Heart right ventricle (tissue), 16 donors: ENCODE data around the gene TUBGCP3. TPM values are rescaled to one million over a fixed set of nuclear protein-coding genes. Genes with fewer than 3 reads are reported as not detected.

Experiments
- ATAC-seq, 8 donors: fragments of 200-7000 bp; cut with Tn5 transposase; one replicate each; pipeline ENCODE4 v1.9.1; 2020; ENCODE audit warnings: mild to moderate bottlenecking in 8 of 8, moderate library complexity in 8 of 8, moderate number of reproducible peaks in 1 of 8
- DNase-seq, 2 donors: peaks; one replicate each; pipeline ENCODE4 v3.0.0-alpha.2; 2020
- H3K27ac ChIP-seq, 10 donors: fragments of 200-600 bp; sonication (generic) in 2 of 10; one replicate each; pipeline versions ENCODE4 v1.5.0 to v1.8.0; 2020 to 2022; ENCODE audit warnings: mild to moderate bottlenecking in 3 of 10
- H3K27me3 ChIP-seq, 7 donors: fragments of 200-600 bp; one replicate each; pipeline ENCODE4 v1.8.0; 2021 to 2022; ENCODE audit warnings: mild to moderate bottlenecking in 2 of 7
- H3K36me3 ChIP-seq, 9 donors: fragments of 200-600 bp; sonication (generic) in 1 of 9; one replicate each; pipeline versions ENCODE4 v1.5.0 to v1.8.0; 2020 to 2022; ENCODE audit warnings: mild to moderate bottlenecking in 2 of 9
- H3K4me1 ChIP-seq, 9 donors: fragments of 200-600 bp; sonication (generic) in 1 of 9; one replicate each; pipeline versions ENCODE4 v1.5.0 to v1.8.0; 2020 to 2022; ENCODE audit warnings: mild to moderate bottlenecking in 4 of 9
- H3K4me3 ChIP-seq, 10 donors: fragments of 200-600 bp; sonication (generic) in 2 of 10; one replicate each; pipeline versions ENCODE4 v1.5.0 to v1.8.0; 2020 to 2022; ENCODE audit warnings: mild to moderate bottlenecking in 7 of 10, moderate library complexity in 2 of 10
- H3K9me3 ChIP-seq, 11 donors: fragments of 200-600 bp in 10 of 11; sonication (generic) in 2 of 11; one replicate each; pipeline versions ENCODE4 v1.5.0 to v1.8.0; 2013 to 2022; ENCODE audit warnings: mild to moderate bottlenecking in 2 of 11, control low read depth in 1 of 11, moderate library complexity in 1 of 11
- WGBS, 2 donors: extraction: QIAGEN DNeasy Blood & Tissue Kit; methylation state at CpG; one replicate each; pipeline ENCODE4 v1.1.7; 2013; ENCODE audit warnings: inconsistent platforms in 1 of 2; 5-methylcytosine and 5-hydroxymethylcytosine counted together
- intact Hi-C, 10 donors: fragments of 100-400 bp; cut with DNase I; formaldehyde crosslinking; loops; one replicate each; pipeline versions ENCODE4 v1.11.1 to v1.14.2; 2022
- polyA plus RNA-seq, 2 donors: library from polyadenylated mRNA; stranded (reverse); fragments of 200-250 nt; gene quantifications; one replicate each; pipeline ENCODE4 v1.2.3, GENCODE V29; 2013
- total RNA-seq, 10 donors: library from RNA; stranded (reverse); fragmentation: NEBNext Ultra II Directional in 3 of 10; extraction: Animal tissue kit (Norgen Biotek cat#: 25700) in 3 of 10; gene quantifications; one replicate each; pipeline versions ENCODE4 v1.2.1 to v1.2.4, GENCODE V29; 2021 to 2023
- TF ChIP-seq, protein P1 (sequence below), 9 donors: fragments of 200-600 bp; sonication (generic) in 2 of 9; IDR thresholded peaks; one replicate each; pipeline versions ENCODE4 v1.5.0 to v1.8.0; 2021 to 2022; ENCODE audit warnings: antibody characterized with exemption in 9 of 9, mild to moderate bottlenecking in 5 of 9, moderate library complexity in 1 of 9
- donor health status: Arrhythmogenic right ventricular cardiomyopathy.
- donor health status: ischemic (EF 13 %, LVEDD 7.1; RV severe dilation, severe dysfunction).
- donor health status: healthy with polysubstance abuse.
- donor health status: DM: no; HTN: yes; CAD: no.
- donor health status: DM: no; HTN: no; CAD: no.
- donor health status: ischemic (EF 25% LVEDD 6.9; RV normal size, moderate dysfunction).
- donor health status: ischemic (EF 25% LVEDD 5.7; RV mildly dilated, moderate dysfunction).
- donor health status: healthy.
- donor health status: DM: yes; HTN: yes; CAD: no.
- donor health status: Ischemic cardiomyopathy.
- donor health status: ischemic (EF 35%, LVEDD 5.7; RV mildly dilated, moderate dysfunction).
- donor health status: nonischemic (EF 11% LVEDD 7.7; RV severe dilation, severe dysfunction).
- donor health status: DM: yes; HTN: yes; CAD: no.
- donor health status: PGD.
- donor health status: ischemic (EF 29% LVEDD 5.4; RV normal size, mild dysfunction).
- donor health status: nonischemic (EF 23%, LVEDD 6.1; RV moderate dilation, normal function).

Gene TUBGCP3
- total and polyA plus RNA-seq, 12 donors, result 10.6 to 25.8 (median 17.7) TPM

DNA sequence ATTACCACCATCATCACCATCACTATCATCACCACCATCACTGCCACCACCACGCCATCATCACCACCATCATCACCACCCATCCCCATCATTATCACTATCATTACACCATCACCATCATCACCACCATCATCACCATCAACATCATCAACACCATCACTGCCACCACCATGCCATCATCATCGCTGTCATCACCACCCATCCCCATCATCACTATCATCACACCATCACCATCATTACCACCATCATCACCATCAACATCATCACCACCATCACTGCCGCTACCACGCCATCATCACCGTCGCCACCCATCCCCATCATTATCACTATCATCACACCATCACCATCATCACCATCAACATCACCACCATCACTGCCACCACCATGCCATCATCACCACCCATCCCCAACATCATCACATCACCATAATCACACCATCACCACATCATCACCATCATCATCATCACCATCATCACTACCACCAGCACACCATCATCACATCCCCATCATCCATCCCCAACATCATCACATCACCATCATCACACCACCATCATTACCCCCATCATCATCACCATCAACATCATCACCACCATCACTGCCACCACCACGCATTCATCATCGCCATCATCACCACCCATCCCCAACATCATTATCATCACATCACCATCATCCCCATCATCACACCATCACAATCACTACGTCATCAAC is 61.7 kb downstream of the TUBGCP3 start:
- Histone ChIP-seq H3K4me3 (no peak overlapping the region), H3K27ac (no peak overlapping the region), H3K27me3 (no peaks in the 10 kb centered on the region), H3K36me3 (peaks cover 0 to 56% (median 11%) of the 10 kb centered on the region in 9 donors), H3K9me3 (no peaks in the 10 kb centered on the region), H3K4me1 (no peaks in the 10 kb centered on the region)
- TF ChIP-seq, protein P1, sequence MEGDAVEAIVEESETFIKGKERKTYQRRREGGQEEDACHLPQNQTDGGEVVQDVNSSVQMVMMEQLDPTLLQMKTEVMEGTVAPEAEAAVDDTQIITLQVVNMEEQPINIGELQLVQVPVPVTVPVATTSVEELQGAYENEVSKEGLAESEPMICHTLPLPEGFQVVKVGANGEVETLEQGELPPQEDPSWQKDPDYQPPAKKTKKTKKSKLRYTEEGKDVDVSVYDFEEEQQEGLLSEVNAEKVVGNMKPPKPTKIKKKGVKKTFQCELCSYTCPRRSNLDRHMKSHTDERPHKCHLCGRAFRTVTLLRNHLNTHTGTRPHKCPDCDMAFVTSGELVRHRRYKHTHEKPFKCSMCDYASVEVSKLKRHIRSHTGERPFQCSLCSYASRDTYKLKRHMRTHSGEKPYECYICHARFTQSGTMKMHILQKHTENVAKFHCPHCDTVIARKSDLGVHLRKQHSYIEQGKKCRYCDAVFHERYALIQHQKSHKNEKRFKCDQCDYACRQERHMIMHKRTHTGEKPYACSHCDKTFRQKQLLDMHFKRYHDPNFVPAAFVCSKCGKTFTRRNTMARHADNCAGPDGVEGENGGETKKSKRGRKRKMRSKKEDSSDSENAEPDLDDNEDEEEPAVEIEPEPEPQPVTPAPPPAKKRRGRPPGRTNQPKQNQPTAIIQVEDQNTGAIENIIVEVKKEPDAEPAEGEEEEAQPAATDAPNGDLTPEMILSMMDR (IDR thresholded peaks at IDR 0.05), result no peak
- intact Hi-C loops, result no loop called here
- no peak for ATAC-seq
- WGBS, 2 donors, result 98 to 99% methylated on average over 9 of the region's 9 CpGs
- no peak for DNase-seq

DNA sequence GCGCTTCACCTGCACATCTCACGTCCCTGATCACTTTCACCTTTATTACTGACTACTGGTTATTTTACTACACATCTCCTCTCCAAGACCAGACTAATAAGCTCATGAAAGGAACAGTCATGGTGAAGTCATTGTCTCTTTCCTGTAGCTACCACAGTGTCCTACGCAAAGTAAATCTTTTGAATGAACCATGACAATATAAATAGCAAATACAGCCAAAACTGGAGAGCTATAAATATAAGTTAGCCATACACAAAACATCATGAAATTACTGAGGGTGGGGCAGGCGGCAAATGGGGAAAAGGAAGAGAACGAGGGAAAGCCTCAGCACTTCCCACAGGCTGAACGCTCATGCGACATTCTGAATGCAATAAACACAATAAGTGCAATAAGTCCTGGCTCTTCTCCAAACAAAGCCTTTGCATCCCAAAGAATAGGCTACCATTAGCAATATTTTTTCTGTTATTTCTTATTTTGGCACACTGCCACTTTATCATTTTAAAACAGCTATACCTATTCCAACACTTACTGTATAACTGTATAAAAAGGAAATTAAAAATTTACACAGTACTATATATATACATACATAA is 62.5 kb downstream of the TUBGCP3 start:
- H3K4me3 ChIP-seq, result no peak overlapping the region
- no peaks in the 10 kb centered on the region for H3K9me3 ChIP-seq
- no peak overlapping the region for H3K27ac ChIP-seq
- ATAC-seq (no peak), DNase-seq (no peak)
- intact Hi-C loops, result no loop called here
- 94 to 98% methylated on average over 7 of the region's 7 CpGs for WGBS, 2 donors
- no peaks in the 10 kb centered on the region for H3K4me1 ChIP-seq
- no peaks in the 10 kb centered on the region for H3K27me3 ChIP-seq
- H3K36me3 ChIP-seq, result peaks cover 0 to 64% (median 12%) of the 10 kb centered on the region in 9 donors
- TF ChIP-seq, protein P1 (IDR thresholded peaks at IDR 0.05), result no peak

DNA sequence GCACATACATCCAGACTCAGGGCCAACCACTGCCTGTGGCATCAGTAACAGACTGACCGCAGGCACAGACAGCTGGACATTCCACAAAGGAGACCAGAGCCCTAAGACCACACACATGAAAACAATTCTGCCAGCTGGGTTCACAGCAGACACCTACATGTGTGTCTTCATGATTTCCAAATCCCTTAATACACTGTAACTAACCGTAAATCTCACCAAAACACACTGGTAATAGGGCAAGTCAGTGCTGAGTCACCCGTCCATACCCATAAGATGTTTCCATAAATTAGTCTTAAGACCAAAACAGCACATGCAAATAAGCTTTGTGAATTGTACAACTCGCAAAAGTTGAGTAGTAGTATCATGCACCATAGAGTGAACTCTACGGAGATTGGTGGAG is 65.4 kb downstream of the TUBGCP3 start:
- DNase-seq (no peak), ATAC-seq (no peak)
- intact Hi-C loops, result loop anchor here in 1 of 10 donors (5.0 kb wide), 1 partner anchor 960 kb away; no protein-coding TSS in a partner anchor
- TF ChIP-seq, protein P1 (IDR thresholded peaks at IDR 0.05), result no peak
- H3K27ac ChIP-seq, result no peak overlapping the region
- 95 to 96% methylated on average over 5 of the region's 5 CpGs for WGBS, 2 donors
- no peaks in the 10 kb centered on the region for H3K27me3 ChIP-seq
- H3K9me3 ChIP-seq, result no peaks in the 10 kb centered on the region
- no peaks in the 10 kb centered on the region for H3K4me1 ChIP-seq
- no peak overlapping the region for H3K4me3 ChIP-seq
- H3K36me3 ChIP-seq, result peaks cover 0 to 92% (median 27%) of the 10 kb centered on the region in 9 donors

DNA sequence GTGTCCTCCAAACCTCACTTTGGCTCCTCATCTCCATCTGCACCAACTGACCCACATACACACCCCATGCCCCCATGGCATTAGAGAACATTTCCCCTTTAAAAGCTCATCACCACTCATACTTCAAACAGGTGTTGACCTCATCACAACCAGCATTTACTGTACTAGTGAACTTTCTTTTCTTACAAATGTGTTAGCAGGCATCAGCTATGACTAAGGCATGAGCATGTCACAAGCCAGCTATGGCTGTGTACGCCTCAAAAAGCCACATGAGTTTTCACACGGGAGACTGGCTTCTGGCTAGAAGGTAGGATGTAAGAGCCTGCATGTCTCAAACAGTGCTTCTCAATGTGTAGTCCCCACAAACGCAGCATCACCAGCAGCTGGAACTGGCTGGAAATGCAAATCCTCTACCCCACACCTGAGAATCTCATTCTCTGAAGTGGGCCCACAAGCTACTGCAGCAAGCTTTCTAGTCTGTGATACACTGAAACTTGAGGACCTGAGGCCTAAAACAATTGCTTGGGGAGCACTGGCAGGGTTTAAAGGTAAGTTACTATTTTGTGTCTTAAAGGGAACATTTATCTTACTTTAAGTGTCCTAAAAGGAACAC is 66.8 kb downstream of the TUBGCP3 start:
- Histone ChIP-seq H3K36me3 (peaks cover 0 to 95% (median 32%) of the 10 kb centered on the region in 9 donors), H3K4me1 (no peaks in the 10 kb centered on the region), H3K27ac (no peak overlapping the region), H3K27me3 (no peaks in the 10 kb centered on the region), H3K4me3 (no peak overlapping the region), H3K9me3 (no peaks in the 10 kb centered on the region)
- intact Hi-C loops, result loop anchor here in 1 of 10 donors (5.0 kb wide), 1 partner anchor 959 kb away; no protein-coding TSS in a partner anchor
- 91 to 93% methylated on average over 3 of the region's 3 CpGs for WGBS, 2 donors
- ATAC-seq, result no peak
- TF ChIP-seq, protein P1 (IDR thresholded peaks at IDR 0.05), result no peak
- DNase-seq, result no peak
